Activated B cell treated with CpG ODN at 0.5 μM for 24 hours (primary cell): ENCODE results near the gene ABCA8. TPM values are rescaled to one million over a fixed set of nuclear protein-coding genes. Genes with fewer than 3 reads are reported as not detected.

Source experiments
- ATAC-seq: fragments of 200-7000 bp; cut with Tn5 transposase; one replicate; pipeline ENCODE4 v1.10.0; 2021; ENCODE audit warnings: low read depth, mild to moderate bottlenecking, moderate library complexity
- CTCF ChIA-PET: fragments of 350-600 bp; sonication (Branson Sonifier 250); formaldehyde crosslinking; loops from one replicate; lab custom pipeline; 2021; ENCODE audit warnings: antibody characterized with exemption; lab: Charles Lee
- POLR2A ChIA-PET: fragments of 350-600 bp; sonication (Branson Sonifier 250); formaldehyde crosslinking; loops from one replicate; lab custom pipeline; 2021; ENCODE audit warnings: antibody characterized with exemption; lab: Charles Lee
- DNase-seq: peaks from one replicate; pipeline ENCODE4 v3.0.0; 2022
- H3K27ac Mint-ChIP-seq: one replicate; pipeline ENCODE4 v1.8.0; 2020; ENCODE audit warnings: mixed read lengths
- H3K27me3 Mint-ChIP-seq: one replicate; pipeline ENCODE4 v1.8.0; 2021; ENCODE audit warnings: mixed read lengths
- H3K36me3 Mint-ChIP-seq: one replicate; pipeline ENCODE4 v1.8.0; 2021; ENCODE audit warnings: low read depth, mixed read lengths
- H3K4me1 Mint-ChIP-seq: one replicate; pipeline ENCODE4 v1.8.0; 2021; ENCODE audit warnings: mixed read lengths
- H3K4me3 Mint-ChIP-seq: one replicate; pipeline ENCODE4 v1.8.0; 2020; ENCODE audit warnings: mild to moderate bottlenecking, mixed read lengths
- H3K9me3 Mint-ChIP-seq: one replicate; pipeline ENCODE4 v1.8.0; 2020; ENCODE audit warnings: mixed read lengths
- intact Hi-C: fragments of 100-400 bp; cut with micrococcal nuclease; formaldehyde crosslinking; loops from one replicate; pipeline ENCODE4 v1.15.1; 2024
- total RNA-seq: library from RNA; stranded (reverse); gene quantifications from 2 replicates; pipeline ENCODE4 v1.2.3, GENCODE V29; 2022
- TF ChIP-seq, protein P1 (sequence below): fragments of 200-600 bp; IDR thresholded peaks from one replicate; pipeline ENCODE4 v1.8.0; 2022; ENCODE audit warnings: antibody characterized with exemption, mild to moderate bottlenecking

Gene ABCA8
- total RNA-seq, 1 donor from 2014 or later: not detected

DNA sequence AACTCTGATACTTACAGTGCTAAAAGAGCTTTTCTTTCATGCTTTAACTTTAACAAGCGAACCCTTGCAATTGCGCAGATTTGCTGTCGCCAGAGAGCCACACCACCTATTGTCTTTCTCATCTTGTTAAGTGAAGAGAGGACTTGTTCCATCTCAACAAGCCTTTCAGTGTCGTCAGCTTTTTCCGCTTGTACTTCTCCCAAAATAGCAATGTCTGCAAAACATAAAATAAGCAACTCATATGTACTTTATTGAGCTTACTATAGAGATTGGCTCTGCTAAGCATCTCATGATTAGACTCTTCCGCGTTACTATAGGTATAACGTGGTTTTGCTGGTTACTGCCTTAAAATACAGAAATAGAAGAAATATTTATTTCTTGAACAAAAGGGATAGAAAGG, 51.9 kb downstream of the ABCA8 start:
- Mint-ChIP-seq H3K27me3 (no peaks in the 10 kb centered on the region), H3K4me3 (no peak overlapping the region), H3K36me3 (no peaks in the 10 kb centered on the region), H3K27ac (no peak overlapping the region), H3K9me3 (peaks cover 4% of the 10 kb centered on the region), H3K4me1 (no peaks in the 10 kb centered on the region)
- ATAC-seq (no peak), DNase-seq (no peak)
- ChIA-PET POLR2A (no interaction called here), CTCF (no interaction called here)
- TF ChIP-seq, protein P1, sequence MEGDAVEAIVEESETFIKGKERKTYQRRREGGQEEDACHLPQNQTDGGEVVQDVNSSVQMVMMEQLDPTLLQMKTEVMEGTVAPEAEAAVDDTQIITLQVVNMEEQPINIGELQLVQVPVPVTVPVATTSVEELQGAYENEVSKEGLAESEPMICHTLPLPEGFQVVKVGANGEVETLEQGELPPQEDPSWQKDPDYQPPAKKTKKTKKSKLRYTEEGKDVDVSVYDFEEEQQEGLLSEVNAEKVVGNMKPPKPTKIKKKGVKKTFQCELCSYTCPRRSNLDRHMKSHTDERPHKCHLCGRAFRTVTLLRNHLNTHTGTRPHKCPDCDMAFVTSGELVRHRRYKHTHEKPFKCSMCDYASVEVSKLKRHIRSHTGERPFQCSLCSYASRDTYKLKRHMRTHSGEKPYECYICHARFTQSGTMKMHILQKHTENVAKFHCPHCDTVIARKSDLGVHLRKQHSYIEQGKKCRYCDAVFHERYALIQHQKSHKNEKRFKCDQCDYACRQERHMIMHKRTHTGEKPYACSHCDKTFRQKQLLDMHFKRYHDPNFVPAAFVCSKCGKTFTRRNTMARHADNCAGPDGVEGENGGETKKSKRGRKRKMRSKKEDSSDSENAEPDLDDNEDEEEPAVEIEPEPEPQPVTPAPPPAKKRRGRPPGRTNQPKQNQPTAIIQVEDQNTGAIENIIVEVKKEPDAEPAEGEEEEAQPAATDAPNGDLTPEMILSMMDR: no peak
- intact Hi-C loops: no loop called here

DNA sequence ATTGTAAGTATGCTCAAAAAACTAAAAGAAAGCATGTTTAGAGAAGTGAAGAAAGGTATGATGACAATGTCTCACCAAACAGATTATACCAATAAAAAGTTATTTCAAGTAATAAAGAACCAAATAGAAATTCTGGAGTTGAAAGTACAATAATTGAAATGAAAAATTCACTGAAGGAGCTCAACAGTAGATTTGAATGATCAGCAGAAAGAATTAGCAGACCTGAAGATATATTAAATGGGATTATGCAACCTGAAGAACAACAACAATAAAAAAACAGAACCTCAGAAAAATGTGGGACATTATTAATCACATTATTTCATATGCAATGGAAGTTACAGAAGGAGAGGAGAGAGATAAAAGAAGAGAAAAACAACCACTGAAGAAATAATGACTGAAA, 57.6 kb downstream of the ABCA8 start:
- ATAC-seq: no peak
- Mint-ChIP-seq H3K4me1 (no peaks in the 10 kb centered on the region), H3K9me3 (peaks cover 17% of the 10 kb centered on the region), H3K36me3 (no peaks in the 10 kb centered on the region), H3K4me3 (no peak overlapping the region), H3K27me3 (peaks cover 3% of the 10 kb centered on the region), H3K27ac (no peak overlapping the region)
- intact Hi-C loops: no loop called here
- ChIA-PET CTCF (no interaction called here), POLR2A (no interaction called here)
- DNase-seq: no peak
- TF ChIP-seq, protein P1: no peak

DNA sequence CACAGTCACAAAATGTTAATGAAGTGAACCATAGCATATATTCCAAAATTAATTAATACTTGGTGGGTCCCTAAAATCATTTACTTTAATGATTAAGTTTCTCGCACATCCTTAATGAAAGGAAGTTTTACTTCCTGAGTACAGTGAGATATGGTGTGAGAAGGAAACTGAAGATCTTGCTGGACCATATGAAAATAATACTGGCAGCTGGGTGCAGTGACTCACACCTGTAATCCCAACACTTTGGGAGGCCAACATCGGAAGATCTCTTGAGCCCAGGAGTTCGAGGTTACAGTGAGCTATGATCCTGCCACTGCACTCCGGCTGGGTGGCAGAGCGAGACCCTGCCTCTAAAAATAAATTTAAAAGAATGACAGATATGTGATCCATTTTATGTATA, 62.5 kb downstream of the ABCA8 start:
- intact Hi-C loops: no loop called here
- Mint-ChIP-seq H3K27ac (no peak overlapping the region), H3K36me3 (no peaks in the 10 kb centered on the region), H3K4me3 (no peak overlapping the region), H3K4me1 (no peaks in the 10 kb centered on the region), H3K27me3 (peaks cover 3% of the 10 kb centered on the region), H3K9me3 (peaks cover 10% of the 10 kb centered on the region)
- ChIA-PET POLR2A (no interaction called here), CTCF (no interaction called here)
- DNase-seq: no peak
- ATAC-seq: no peak
- TF ChIP-seq, protein P1: no peak

DNA sequence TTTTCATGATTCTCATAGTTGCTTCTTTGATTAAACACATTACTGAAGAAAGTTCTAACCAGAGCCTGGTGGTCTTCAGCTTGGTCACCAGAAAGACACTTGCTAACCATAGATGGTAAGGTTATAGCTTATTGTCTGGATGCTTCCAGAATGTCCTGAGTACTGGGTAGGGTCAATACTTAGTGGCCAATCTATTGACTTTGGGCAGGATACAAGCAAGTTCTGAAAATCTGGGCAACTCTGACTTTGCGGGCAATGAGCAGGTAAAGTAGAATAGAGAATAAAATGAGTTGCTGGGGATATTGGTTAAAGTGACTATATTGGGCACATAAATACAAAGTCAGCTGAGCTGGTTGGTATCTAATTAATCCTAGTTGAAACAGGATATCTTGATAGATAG, 63.0 kb downstream of the ABCA8 start:
- H3K4me1 Mint-ChIP-seq: no peaks in the 10 kb centered on the region
- H3K27me3 Mint-ChIP-seq: peaks cover 2% of the 10 kb centered on the region
- CTCF ChIA-PET: no interaction called here
- TF ChIP-seq, protein P1: no peak
- no peak overlapping the region for H3K4me3 Mint-ChIP-seq
- no peaks in the 10 kb centered on the region for H3K36me3 Mint-ChIP-seq
- H3K9me3 Mint-ChIP-seq: peaks cover 6% of the 10 kb centered on the region
- POLR2A ChIA-PET: no interaction called here
- DNase-seq: no peak
- intact Hi-C loops: no loop called here
- ATAC-seq: no peak
- H3K27ac Mint-ChIP-seq: no peak overlapping the region

DNA sequence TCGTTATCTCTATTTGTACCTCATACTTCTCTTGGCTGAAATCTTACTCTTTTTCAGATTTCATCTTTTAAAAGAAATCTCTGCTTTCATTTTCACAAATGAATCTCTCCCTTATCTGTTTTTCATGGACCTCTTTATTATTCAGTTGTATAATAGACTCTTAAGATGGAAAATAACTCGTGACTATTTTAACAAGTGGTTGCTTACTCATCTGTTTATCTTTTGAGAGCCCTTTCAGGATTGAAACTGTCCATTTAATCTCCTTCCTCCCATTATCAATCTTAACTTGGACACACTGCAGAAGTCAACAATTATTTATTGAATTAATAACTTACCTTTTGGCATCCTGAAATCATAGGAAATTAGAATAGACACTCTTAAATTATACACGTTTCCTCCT, 68.8 kb downstream of the ABCA8 start:
- H3K4me1 Mint-ChIP-seq: no peaks in the 10 kb centered on the region
- no peak overlapping the region for H3K27ac Mint-ChIP-seq
- H3K36me3 Mint-ChIP-seq: no peaks in the 10 kb centered on the region
- TF ChIP-seq, protein P1: no peak
- H3K4me3 Mint-ChIP-seq: no peak overlapping the region
- ATAC-seq: no peak
- POLR2A ChIA-PET: no interaction called here
- no peaks in the 10 kb centered on the region for H3K9me3 Mint-ChIP-seq
- peaks cover 3% of the 10 kb centered on the region for H3K27me3 Mint-ChIP-seq
- no peak for DNase-seq
- intact Hi-C loops: no loop called here
- CTCF ChIA-PET: no interaction called here
